Measurements from ENCODE around the gene ZNF134.
A peak's percentile ranks its signal among the peaks of the same experiment; 100 is the strongest.

Gene ZNF134

DNA sequence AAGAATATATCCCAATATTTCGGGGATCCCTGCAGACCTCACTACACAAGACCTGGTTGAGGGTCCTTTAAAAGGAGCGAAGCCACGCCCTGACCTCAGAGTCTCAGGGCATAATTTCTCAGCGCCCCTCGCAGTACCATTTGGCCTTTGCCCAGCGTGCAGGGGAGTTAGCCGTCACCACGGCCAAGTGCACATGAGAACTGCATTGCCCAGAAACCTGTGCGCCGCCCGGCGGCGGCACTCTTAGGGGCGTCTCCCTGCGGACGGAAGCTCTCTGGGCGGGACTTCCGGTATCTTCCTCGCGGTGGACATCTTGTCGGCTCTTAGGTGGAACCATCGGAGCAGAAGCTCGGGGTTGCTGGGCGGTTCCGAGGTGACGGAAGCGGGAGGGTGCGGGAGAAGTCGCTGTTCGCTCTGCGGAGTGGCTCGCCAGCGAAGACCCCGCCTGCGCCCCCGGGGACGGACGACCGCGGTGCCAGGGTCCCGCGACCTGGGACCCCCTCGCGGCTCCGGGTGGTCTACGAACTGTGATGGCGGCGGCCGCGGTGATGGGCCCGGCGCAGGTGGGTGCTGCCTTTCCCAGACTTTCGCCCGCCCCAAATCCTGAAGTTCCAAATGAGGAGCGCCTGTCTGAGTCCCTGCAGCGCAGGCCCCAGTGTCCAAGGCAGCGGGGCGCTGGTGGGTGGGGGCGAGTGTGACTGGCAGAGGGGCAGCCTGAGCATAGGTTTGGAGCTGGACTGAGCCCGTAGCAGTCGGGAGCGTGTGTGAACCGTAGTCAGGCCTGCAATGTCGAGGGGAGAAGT lies at the start of gene ZNF134:
TSS of gene ZNF134 (plus strand) at position 302 of the 803 bp plus-strand sequence. CDS start 5,227 bp downstream, outside the sequence.
- peak; percentile 89 for DNase-seq

DNA sequence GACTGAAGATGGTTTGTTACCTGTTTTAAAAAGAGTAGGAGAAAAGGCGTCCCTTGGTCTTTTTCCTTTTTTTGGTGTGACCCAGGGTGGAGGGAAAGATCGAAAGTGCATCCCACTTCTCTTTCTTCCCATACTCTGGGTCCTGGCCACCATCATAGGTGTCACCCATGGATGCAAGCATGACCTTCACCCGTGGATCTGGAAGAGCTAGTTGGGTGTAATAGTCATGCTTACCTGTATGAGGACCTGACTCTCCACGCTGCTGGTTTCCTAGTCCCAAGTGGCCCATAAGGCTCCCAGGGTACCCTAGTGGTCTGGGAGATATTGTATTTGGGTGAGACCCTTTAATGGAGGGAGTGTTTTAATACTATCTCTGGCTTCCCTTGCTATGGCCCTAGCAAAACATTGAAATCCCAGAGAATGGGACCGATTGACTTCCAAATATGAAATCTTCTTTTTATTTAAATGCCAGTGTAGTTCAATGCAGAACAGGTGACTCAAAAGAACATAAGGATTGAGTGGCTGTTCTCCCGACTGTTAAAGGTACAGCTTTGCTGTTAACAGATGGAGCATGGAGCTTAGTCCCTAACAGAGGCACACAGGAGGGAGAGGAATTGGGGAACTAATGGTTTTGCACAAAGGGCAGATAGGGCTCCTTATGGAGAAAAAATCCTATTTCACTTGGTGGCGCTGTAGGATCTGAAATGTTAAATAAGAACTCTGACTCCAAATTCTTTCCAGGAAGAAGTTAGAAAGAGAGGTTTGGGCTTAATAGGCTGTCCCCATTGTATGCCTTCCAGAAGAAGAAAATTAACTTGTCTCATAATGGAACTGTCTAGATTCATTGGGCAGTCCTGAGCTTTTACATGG lies 47.4 kb upstream of the ZNF134 start:
- no peak for DNase-seq

DNA sequence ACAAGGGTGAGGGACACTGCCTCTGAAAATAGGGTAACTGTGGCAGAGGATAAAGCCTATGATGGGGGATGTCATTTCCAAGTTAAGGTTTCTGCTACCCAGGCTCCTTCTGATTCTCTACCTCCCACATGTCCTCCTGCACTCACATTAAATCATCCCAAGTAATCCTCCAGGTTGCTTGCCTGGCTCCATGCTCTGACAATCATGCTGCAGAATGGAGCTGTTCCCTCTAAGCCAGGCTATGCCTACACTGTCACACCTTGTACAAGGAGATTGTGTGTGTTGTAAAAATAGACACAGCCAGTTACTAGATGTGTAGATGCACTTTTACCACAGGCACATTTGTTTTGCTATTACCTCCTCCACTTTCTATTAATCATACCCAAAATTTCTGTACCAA lies 43.3 kb upstream of the ZNF134 start:
- DNase-seq = no peak

DNA sequence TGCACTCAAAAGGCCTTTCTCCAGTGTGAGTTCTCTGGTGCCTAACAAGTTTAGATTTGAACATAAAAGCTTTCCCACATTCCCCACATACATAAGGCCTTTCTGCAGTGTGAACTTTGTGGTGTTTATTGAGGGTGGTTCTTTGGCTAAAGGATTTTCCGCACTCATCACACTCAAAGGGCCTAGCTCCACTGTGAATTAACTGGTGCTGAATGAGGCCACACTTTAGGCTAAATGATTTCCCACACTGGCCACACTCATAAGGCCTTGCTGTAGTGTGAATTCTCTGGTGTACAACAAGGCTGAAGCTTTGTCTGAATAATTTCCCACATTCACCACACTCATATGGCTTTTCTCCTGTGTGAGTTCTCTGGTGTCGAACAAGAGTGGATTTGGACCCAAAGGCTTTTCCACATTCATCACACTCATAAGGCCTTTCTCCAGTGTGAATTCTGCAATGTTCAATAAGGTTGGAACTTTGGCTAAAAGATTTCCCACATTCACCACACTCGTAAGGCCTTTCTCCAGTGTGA lies 41.6 kb upstream of the ZNF134 start:
- DNase-seq = no peak

DNA sequence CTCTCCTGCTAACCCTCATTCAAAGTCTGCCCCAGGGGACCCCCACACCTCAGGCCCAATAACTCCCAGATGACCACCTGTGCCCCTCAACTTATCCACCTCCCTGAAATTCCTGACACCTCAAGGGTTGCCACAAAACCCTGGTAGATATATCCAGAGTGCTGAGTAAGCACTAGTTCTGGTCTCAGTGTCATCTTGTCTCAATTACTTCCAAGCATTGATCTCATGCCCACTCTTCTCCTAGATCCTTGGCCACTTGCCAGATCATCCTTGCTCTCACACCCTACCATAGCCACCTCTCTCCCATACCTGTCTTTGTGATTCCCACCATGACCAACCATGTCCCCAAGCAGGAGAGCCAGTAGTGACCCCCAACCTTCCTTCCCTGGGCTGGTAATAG lies 37.4 kb upstream of the ZNF134 start:
- DNase-seq = no peak

DNA sequence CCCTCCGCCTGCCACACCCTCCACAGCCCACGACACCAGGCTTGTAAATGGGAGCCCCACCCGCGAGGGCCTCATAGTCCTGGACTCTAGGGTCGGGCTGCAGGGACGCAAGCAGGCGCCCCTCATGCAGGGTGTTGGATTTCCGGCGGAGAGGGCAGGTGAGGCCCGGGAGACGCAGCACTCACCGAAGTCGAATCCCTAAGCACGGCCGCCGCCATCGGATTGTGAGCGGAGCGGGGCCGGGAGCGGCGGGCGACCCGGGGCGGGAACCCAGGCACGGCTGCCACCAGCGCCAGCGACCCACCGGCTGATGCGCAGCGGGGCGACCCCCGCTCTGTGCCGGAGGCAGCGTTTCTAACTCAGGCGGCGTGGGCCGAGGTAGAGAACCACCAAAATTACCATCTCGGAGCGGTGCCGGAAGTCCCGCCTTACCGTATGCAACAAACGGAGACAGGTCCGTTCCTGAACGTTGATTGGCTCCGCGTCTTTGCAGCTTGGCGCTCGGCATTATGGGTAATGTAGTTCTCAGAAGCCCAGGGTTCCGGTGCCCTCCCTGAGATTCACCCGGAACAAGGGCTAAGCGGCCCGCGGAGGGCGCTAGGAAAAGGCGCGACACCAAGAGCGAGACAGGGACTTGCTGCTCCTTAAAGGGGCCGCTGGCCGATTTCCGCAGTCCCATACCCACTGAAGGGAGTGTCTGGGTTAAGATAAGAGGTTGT lies 35.4 kb upstream of the ZNF134 start, which contains the start of gene ZNF416:
TSS of gene ZNF416 (minus strand) at position 425 of the 719 bp plus-strand sequence. CDS start at position 218, 207 bp downstream.
- DNase-seq = peak; percentile 97

DNA sequence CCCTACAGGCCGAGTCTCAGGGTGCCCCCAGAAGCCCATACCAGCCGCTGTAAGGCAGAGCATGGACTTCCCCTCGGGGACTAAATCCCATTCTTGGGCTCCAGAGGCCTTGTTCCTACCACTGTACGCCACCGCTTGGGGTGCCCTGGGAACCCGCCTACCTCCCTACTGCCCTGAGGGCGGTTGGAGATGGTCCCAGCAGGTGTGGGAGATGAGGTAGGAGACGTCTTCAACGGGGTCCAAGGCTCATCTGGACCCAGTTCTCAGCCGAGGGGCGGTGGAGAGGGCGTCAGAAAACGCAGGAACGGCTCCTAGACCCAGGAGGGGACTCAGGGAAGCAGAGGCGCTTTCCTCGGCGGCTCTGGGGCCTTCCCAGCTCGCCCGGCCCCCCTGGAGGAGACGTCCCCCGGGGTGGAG lies 30.9 kb upstream of the ZNF134 start:
- DNase-seq = no peak

DNA sequence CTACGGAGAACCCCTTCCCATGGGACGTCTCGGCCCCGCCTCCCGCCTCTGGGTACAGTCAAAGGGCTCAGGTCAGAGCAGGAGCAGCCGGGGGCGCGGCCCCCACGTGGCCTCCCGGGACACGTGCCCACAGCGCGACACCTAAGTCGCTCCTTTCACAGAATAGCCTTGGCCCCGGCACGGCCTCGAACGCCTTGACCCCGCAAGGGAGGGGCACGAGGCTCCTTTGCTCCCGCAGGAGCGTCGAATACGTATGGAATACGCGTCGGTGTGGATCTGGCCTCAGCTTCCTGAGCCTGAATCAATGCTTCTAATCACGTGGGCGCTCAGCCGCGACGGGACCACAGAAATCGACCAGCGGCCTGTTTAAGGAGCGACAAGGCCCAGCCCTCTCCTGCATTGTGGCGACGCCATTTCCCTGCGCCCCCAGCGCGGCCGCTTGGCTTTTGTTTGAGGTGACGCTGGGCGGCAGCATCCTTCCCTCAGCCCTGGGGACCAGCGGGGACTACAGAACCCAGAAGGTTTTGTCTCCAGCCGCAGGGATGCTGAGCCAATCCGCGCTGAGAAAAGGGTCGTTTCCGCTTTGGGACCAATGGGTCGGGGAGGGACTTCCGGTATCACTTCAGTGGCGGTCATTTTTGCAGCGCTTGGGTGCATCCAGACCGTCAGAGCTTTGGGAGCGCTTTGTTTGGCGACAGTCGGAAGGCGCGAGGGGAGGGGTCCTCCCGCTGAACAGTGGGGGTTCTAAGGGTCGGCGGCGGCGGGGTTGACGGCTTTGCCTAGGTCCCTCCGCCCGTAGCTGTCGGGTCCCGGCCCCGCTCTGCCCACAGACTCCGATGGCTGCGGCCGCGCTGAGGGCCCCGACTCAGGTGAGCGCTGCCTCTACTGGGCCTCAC lies 30.3 kb upstream of the ZNF134 start, which contains the start of gene ZIK1:
TSS of gene ZIK1 (plus strand) at position 625 of the 896 bp plus-strand sequence. CDS start at position 837, 212 bp downstream.
- peak; percentile 93 for DNase-seq

DNA sequence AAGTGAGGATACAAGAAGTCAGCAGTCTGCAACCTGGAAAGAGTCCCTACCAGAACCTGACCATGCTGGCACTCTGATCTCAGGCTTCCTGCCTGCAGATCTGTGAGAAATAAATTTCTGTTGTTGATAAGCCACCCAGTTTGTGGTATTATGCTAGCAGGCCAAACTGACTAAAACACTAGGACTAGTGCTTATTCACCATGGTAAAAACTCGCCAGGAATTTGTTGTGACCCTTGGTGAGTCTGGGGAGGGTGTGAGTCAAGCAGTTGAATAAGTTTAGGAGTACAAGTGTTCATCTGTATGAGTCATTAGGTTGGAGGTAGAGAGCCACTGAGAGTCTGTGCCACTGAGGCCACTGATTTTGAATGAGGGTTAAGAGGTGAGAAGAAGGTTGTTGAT lies 26.5 kb upstream of the ZNF134 start:
- DNase-seq = no peak

DNA sequence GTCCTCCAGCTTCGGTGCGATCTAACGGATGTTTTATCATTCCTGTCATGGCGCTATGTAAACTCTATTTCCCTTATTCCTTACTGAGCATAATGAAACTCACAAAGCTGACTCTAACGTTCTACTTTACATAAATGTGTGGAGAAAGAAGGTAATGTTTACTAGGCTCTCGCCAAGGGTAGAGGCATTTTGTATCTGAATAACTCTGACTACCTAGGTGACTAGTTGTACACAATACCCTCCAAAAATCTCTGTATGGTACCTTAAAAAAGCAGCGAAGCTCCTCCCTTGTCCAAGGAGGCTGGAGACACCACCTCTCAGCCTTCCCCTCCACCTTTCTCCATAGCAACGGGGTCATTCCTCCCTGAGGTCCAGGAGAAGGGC lies 14.7 kb upstream of the ZNF134 start:
- no peak for DNase-seq

DNA sequence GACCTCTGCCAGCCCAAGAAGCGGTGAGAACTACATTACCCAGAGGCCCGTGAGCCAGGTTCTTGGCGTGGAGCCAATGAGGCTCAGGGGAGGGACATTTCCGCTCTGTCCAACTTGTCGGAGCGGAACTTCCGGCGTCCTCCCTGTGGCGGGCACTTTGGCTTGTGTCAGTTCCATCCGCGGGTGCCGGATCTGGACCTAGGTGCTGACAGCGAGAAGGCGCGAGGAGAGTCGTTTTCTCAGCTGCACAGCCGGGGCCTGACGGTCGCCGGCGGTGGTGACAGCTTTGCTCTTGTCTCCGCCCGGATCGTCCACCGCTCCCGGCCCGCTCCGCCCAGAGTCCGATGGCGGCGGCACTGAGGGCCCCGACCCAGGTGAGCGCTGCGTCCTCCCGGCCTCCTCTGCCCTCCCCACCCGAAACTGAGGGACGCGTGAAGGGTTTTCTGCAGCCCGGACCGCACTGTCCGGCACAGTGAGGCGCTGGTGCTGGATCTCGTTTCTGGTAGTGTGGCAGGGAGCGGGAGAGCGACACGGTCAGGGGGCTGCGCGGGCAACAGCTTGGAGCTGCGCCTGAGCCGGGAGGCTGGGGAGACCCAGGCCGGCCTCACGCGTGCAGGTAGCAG lies 14.2 kb upstream of the ZNF134 start, which contains the start of gene ZNF530:
TSS of gene ZNF530 (plus strand) at position 125 of the 623 bp plus-strand sequence. CDS start 4,461 bp downstream, outside the sequence.
- DNase-seq = peak; percentile 90

DNA sequence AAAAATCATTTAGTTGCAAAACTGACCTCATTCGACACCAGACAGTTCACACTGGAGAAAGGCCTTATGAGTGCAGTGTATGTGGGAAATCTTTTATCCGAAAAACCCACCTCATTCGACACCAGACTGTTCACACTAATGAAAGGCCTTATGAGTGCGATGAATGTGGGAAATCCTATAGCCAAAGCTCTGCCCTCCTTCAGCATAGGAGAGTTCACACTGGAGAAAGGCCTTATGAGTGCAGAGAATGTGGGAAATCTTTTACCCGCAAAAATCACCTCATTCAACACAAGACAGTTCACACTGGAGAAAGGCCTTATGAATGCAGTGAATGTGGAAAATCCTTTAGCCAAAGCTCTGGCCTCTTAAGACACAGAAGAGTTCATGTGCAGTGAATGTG lies 7.1 kb upstream of the ZNF134 start:
- DNase-seq = no peak

DNA sequence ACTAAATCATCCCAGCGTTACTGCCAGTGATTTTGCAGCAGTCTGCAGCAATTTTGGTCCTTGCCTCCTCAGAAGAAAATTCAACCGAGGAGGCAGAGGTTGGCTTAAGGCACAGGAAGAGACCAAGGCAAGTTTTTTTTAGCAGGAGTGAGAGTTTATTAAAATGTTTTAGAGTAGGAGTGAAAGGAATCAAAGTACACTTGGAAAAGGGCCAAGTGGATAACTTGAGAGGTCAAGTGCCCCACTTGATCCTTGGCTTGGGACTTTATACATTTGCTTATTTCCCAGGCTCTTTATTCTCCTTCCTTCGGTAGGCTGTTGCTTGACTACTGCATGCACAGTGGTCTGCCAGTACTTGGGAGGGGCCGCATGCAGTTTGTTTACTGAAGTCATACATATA lies 2.9 kb upstream of the ZNF134 start:
- DNase-seq = no peak

DNA sequence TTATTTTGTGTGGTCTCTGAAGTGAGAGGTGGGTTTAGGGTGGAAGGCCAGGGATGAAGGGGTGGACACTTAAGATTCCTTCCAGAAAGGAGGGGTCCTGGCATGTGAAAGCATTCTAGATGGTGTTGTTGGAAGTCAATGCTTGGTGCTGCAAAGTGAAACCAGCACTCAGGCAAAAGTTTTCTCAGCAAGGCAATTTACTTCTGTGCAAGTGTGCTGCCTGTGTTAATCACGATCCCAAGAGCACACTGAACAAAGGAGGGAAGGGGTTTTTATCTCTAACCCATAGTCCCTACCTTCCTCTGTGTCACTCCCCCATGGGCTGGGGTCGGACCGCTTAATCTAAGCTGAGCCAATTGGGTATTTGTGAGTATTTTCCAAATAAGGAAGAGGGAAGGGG lies 1.3 kb downstream of the ZNF134 start:
- no peak for DNase-seq

DNA sequence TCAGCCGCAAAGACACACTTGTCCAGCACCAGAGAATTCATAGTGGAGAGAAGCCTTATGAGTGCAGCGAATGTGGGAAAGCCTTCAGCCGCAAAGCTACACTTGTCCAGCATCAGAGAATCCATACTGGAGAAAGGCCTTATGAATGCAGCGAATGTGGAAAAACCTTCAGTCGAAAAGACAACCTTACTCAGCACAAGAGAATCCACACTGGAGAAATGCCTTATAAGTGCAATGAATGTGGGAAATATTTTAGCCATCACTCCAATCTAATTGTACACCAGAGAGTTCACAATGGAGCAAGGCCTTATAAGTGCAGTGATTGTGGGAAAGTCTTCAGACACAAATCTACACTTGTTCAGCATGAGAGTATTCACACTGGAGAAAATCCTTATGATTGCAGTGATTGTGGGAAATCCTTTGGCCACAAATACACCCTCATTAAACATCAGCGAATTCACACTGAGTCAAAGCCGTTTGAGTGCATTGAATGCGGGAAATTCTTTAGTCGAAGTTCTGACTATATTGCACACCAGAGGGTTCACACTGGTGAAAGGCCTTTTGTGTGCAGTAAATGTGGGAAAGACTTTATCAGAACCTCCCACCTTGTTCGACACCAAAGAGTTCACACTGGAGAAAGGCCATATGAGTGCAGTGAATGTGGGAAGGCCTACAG lies 6.8 kb downstream of the ZNF134 start:
- no peak for DNase-seq

DNA sequence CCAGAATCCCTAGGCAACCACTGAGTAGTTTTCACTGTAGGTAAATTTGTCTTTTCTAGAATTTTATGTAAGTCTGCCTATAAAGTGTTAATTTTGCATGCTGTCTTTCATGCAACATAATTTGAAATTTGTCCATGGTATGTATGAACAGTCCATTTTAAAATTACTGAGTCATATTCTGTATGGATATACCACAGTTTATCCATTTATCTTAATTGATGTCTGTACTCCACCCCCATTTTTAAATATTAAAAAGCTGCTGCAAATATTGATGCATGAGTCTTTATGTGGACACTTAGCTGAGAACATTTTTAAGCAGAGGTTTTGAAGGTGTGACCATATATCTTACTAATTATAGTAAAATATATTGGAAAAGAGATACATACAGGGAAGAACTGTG lies 9.0 kb downstream of the ZNF134 start:
- no peak for DNase-seq

DNA sequence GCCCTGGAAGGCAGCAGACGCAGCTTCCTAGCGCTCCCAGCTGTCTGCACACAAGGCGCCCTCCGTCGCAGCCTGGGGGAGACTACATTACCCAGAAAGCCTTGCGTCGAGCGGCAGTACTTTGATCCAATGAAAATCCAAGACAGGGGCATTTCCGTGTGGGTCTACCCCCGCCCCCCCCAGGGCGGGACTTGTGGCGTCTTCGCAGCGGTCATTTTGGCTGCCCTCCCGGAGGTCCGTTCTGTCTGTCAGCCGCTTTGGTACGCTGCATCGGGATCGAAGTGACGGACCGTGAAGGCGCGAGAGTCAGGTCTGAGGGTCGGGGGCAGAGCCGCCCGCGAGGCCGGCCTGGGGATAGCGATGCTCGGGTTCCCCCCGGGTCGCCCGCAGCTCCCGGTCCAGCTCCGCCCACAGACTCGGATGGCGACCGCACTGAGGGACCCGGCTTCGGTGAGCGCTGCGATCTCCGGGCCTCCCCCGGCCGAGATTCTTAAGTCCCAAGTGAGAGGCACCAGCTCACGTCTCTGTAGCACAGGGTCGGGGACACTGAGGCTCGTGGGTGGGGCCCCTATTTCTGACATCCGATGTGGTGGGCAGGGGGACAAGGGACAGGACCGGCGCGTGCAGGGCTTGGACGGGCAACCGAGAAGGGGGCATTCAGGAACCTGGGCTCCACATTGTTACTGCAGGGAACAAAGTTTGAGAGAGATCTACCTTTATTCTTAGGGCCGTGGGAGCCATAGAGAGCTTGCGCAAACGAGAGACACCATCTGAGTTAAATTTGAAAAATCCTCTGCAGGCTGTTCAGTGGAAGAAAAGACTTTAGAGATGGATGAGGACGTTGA lies 19.2 kb downstream of the ZNF134 start, which contains the start of gene ZNF211:
TSS of gene ZNF211 (plus strand) at position 182 of the 845 bp plus-strand sequence. CDS start at position 361, 179 bp downstream.
- DNase-seq = peak; percentile 89

DNA sequence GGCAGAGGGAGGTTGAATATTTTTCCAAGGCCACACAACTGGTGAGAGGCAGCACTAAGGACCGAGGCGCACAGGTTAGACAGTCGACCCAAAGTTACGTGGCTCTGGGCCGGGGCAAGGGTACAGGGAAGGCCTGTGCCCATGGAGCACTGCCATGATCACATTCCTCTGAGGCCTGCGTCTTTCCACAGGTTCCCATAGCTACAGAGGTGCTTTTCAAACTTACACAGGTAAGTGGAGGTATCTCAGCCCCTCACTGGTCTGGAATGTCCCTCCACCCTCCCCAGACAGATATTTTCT lies 19.7 kb downstream of the ZNF134 start:
- no peak for DNase-seq

DNA sequence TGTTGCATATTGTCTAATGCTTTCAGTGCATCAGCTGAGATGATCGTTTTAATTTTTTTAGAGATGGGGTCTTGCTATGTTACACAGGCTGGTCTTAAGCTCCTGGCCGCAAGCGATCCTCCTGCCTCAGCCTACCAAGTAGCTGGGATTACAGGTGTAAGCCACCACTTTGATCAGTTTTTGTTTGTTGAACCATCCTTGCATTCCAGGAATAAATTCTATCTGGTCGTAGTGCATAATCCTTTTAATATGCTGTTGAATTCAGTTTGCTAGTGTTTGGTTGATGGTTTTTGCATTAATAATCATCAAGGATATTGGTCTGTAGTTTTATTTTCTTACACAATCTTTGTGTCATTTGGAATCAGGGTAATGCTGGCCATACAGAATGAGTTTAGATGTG lies 23.3 kb downstream of the ZNF134 start:
- no peak for DNase-seq

All from NCI-H345 (cell line).